Glomerular endothelial cell (primary cell): ENCODE data around the gene PDGFRA. TPM values are rescaled to one million over a fixed set of nuclear protein-coding genes. Genes with fewer than 3 reads are reported as not detected.
"Not testable (repeated sequence)": the region's sequence is repeated elsewhere in the genome, so short reads cannot be mapped to it uniquely, and the experiment has no call there.

Source experiments
- DNase-seq: peaks from one replicate; pipeline ENCODE4 v3.0.0-alpha.2; 2011; ENCODE audit warnings: low read depth, low spot score; ENCODE audit errors: extremely low read depth
- total RNA-seq: library from RNA; depleted of rRNA; stranded (reverse); fragments of >200 nt; gene quantifications from 2 replicates; pipeline ENCODE4 v1.2.3, GENCODE V29; 2015

PDGFRA gene
- total RNA-seq, 1 donor from 2014 or later, result 1.1 TPM

DNA sequence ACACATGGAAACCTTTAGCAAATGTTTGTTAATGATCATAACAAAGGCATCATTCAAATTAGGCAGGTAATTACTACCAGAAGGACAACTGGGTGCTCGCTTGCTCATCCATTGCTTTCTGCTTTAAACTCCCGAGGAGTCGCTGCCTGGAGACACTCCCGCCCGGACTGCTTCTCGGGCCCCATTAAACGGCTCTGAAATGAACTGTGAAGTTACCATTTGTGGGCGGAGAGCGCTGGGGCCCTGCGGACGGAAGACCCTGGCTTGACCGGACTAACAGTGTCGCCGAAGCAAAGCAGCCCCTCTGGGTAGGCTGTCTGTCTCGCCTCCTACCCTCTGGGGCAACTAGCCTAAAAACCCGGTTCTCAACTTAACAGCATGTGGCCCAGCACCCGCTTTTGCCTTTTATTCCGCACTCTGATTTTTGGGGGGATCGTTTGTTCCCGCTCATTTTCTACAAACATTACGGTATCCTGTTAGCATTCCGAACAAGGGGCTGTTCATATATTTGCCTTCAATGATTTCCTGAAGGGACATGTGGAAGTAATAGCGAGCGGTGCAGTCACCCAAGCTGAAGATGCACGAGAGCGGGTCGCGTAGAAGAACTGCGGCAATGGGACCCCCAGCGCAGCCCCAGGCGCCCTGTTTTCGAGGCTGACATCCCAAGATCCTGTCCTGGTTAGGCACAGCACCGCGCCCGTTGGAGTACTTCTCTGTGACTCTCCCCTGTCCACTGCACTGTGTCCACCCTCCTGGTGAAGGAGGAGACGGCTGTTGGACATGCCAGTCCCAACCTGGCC lies 1.6 kb upstream of the PDGFRA start:
- DNase-seq, result no peak

DNA sequence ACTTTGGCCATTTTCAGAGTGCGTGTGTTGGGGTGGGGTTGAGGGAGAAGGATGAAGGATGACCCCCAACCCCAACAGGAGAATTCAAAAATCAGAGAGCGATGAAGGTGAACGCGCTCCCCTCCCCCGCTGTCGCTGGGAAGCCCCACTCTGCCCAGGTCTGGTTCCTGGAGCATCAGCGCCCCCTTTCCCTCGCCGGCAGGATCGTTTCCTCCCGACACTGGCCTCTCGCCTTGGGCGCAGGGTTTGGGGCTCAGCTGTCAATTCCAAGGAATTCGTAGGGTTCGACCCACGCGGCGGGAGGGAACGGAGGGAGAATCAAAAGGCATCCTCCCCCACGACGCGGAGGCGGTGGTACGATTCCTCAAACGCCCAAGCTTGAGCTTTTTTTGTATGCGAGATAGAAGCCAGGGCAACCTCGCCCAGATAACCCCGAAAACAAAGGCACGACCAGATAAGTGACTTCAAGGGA lies 1.0 kb upstream of the PDGFRA start:
- DNase-seq, result no peak

DNA sequence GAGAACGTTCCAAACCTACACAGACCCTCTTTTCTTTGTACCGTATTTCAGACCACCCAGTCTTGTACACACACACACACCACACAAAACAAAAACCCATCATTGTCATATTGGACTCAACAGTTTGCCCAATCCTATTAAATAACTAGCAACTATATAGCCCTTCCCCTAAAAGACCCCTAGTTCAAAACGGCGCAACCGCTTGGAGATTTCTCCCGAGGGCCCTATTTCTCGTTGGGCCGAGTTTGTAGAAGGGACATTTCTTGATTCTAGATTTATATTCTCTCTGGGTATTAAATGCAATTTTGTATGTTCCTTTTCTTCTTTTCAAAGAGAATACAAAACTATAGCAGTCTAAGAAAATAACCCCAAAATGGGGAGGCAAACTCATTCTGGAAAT lies 547 bp upstream of the PDGFRA start:
- DNase-seq, result no peak

DNA sequence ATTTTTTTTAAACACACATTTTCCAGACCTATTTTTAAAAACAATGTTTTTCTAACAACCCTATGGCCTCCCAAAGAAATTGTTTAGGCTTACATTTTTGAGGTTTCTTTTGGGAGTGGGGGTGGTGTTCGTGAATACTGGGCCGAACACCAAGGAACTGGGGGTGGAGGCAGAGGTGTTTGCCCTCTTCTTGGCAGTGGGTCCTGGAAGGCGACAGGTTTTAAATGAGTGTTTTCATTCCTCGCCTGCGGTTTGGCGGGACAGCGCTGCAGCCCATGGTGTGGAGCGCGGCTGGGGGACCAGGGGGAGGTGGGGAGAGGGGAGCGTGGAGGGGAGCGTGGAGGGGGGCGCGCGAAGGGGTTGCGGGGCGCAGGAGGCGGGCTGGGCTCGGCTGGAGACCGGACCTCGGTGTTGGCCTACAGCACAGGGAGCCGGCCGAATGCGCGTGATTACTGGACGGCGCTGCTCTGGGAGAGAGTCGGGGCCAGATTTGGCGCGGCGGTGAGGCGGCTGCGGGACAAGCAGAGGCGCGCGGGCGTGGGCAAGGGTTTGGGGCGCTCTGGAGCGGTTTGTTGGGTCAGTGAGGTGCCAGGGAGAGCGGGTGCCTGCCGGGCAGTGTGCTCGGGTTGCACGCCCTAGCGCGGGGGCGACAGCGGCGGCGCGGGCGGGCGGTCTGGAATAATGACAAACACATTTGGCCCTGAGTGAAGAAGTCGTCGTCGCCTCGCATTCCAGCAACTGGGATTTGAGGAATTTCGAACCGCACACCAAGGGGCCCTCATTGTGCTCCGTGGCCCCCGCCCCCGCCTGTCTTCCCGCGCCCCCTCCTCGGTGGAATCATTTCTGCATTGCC lies 764 bp downstream of the PDGFRA start:
- DNase-seq, result no peak

DNA sequence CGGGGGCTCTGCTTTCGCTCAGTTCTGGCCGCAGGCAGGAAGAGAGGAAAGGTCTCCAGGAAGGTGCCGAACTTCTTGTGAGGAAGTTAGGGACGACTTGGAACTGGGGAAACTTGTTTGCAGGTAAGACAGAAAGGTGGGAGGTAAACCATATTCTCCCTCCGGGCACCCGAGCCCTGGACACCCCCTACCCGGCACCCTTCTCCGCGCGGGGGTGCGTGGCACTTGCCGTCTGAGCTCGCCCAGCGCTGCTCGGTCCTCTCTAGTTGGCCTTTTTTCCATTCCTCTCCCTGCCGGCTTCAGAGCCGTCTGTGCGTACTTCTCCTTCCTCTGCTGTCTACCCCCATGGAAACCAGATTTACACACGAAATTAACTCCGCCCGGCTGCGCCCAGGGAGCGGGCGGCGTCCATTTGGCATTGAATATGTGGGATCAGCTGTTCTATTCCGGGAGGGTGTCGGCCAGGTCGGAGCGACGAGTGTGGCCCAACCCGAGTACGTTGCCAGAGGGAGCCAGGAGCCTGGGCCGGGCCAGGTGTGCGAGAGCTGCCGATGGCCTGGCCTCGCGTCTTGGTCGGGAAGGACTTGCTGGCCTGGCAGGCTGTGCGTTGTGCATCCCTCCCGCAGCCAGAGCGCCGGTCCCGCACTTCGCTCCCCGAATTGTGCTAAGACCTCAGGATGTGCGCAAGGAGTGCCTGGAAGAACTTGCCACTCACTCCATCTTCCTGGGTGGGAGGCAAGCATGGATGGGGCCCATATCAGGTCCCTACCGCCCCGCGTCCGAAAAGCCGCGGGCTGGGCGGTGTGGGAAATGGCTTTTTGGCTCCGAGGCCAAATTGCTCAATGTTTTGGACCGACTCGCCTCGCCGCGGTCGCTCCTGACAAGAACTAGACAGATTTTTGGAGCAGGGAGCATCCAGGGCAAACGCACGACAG lies 1.7 kb downstream of the PDGFRA start:
- DNase-seq, result no peak

DNA sequence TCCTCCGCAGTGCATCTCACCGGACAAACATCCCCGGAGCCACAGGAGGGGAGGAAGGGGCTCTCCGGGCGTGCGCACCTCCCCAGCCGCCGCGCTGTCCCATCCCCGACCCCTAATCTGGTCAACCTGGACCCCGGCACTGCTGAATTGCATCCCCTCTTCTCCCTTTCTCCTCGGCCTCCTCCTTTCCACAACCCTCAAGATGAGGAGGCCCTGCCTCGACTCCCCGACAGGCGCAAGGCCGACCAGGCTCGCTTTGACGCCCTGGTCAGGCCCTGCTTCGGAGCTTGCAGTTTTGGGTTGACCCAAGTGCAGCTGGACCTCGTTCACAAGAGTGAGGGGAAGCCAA lies 2.3 kb downstream of the PDGFRA start:
- no peak for DNase-seq

DNA sequence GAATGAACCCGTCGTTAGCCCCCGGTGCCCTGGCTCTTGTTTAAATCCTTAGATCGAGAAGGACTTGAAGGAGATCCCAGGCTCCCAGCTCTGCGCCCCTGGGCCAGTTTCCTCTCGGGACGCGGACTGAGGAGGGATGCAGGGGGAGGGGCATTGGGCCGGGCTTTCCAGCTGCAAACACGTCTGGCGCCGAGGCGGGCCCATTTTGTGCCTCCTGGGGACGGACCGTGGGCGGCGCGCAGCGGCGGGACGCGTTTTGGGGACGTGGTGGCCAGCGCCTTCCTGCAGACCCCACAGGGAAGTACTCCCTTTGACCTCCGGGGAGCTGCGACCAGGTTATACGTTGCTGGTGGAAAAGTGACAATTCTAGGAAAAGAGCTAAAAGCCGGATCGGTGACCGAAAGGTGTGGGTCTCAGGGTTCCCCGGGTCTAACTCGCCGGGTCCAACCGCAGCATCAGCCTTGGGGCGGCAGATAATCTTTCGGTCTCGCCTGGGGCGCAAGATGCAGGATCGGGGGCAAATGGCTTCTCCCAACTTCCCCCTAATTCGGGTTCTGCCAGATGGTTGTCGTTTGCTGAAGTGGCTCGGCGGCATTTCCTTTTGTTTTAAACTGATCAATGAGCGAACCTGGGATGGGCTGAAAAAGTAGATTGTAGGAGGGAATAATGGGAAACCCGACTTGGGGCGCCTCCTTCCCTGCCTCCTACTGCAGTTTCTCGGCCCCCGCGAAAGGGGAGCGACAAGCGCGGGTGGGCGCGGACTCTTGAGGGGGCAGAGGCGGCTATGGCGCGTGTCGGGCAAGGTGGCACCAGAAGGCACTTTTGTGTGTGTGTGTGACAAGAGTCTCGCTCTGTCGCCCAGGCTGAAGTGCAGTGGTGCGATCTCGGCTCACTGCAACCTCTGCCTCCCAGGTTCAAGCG lies 2.9 kb downstream of the PDGFRA start:
- no peak for DNase-seq

DNA sequence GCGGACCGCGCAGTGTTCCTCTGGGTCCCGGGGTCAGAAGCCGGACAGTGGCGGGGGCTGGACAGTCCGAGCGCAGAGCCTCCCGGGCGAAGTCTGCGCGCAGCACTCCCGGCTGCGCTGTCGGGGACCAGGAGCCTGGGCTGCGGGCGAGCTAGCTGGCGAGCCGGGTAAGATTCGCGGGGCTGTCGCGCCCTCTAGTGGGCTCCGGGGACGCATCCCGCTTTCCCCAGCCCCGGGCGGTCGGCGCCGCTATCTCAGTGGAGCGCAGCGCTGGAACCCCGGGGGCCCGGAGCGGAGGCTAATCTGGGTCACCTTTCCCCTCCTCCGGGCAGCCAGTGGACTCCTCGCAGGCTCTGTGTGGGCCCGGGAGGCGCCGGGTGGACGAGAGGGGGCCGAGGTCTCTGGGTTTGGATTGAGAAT lies 4.2 kb downstream of the PDGFRA start:
- DNase-seq, result peak; percentile 34

DNA sequence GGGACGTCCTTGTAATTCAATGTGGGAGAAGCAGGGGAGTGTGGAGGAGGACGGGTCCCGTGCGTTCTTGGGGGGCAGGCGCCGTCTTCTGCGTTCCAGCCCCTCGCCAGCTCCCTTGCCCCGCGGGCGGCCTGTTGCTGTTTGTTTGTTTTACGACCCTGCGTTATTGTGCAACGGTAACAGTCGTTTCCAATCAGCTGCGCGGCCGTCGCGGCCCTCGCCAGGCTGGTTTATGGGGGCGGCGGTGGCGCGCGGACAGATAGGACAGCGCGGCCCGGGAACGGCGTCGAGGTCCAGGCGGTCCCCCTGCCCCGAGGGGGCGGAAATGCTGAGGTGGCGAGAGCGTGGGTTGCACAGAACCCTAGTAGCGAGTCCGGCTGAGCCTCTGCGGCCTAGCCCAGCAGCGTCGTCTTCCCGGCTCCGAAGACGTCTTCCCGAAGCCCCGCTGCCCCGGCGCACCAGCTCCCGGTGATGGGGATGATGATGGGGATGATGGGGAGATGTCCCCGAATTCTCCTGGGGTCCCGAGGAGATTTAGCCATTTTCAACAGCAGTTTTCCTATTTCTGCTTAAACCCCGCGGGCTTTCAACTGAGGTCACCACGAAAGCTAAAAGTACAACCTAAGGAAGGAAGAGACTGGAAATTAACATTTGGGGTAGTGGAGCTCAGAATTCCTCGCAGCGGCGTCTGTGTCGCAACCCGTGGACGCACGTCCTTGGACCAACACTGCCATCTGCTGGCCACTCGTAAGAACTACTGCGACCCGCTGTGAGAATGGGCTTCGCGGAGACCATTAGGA lies 4.8 kb downstream of the PDGFRA start:
- DNase-seq, result peak; percentile 70

DNA sequence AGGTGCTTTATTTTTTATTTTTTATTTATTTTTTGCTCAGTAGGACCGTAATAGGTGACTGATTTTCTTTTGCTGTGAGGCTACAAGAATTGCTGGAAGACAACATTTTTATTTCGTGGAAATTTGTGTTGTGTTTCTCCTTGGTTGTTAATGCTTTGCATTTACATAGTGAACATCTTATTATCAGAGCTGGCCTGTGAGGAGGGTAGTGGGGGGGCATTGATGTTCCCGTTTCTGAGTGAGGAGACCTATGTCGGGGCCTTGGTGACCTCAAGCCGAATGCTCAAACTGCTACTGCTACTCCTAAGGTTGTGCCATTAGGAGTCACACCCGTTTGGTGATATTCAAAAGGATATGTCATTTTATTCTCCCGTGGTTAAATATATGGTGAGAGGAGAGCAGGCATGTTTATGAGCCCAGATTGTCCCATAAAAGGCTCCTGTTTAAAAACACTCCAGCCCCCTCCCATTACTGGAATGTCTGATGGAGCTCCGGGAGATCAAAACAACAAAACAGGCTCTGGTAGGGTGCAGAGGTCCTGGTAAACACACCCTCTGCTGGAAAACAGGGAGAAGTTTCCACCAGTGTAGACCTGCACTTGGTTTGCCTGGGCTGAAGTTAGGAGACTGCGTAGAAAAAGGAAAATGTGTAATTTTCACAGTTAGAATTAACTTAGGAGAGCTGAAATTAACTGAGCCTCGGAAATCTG lies 5.6 kb downstream of the PDGFRA start:
- DNase-seq, result no peak

DNA sequence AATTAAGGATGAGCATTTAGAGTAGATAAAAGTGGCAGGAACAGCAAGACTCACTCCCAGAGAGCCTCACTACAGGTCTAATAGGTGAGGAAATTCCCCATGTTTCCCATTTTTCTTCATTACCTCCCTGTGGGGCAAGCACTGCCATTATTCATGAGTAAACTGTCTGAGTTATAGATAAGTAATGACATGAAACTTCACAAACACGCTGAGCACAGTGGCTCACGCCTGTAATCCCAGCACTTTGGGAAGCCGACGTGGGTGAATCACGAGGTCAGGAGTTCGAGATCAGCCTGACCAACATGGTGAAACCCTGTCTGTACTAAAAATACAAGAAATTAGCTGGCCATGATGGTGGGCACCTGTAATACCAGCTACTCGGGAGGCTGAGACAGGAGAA lies 7.2 kb downstream of the PDGFRA start:
- not testable (repeated sequence) for DNase-seq

DNA sequence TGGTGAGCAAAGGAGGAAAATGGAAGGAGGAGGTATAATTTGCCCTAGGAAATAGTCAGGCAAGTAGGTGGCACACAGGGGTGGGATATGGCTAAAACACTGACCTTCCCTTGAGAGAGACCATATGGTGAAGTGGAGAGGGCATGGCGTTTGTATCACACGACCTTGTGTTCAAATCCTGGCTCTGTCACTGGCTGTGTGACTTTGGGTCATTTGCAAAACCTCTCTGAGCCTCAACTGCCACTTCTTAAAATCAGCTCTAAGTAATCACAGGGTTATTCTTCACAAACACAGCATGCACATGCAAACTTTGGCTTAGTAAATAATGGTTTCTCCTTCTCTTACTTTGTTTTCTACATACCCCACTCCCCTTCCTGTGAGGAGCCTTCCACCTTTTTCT lies 8.7 kb downstream of the PDGFRA start:
- DNase-seq, result no peak

DNA sequence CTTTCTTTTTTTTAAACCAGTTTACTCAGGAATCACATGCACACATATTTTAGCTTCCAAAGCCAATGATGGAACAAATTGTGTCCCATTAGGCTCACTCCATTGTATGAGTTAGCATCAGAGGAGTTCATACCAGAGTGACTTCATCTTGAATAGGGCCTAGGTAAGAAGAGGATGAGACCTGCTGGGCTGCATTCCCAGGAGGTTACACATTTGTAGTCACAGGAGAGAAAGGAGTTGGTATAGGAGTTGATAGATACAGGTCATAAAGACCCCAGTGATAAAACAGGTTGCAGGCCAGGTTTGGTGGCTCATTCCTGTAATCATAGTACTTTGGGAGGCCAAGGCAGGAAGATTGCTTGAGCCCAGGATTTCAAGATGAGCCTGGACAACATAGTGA lies 9.3 kb downstream of the PDGFRA start:
- DNase-seq, result no peak

DNA sequence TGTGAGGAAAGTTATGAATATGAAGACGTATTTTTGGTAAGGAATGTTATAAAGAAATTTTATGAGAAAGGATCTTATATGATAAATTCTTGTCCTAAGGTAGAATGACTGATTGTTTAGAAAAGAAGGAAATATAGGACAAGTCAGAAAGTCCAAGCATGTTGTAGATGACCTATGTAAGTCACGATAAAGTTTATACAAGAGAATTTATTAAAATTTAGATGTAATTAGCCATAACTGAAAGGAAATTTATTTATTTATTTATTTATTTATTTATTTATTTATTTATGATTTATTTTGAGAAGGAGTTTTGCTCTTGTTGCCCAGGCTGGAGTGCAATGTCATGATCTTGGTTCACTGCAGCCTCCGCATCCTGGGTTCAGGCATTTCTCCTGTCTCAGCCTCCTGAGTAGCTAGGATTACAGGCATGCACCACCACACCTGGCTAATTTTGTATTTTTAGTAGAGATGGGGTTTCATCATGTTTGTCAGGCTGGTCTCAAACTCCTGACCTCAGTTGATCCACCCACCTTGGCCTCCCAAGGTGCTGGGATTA lies 12.3 kb downstream of the PDGFRA start:
- not testable (repeated sequence) for DNase-seq

DNA sequence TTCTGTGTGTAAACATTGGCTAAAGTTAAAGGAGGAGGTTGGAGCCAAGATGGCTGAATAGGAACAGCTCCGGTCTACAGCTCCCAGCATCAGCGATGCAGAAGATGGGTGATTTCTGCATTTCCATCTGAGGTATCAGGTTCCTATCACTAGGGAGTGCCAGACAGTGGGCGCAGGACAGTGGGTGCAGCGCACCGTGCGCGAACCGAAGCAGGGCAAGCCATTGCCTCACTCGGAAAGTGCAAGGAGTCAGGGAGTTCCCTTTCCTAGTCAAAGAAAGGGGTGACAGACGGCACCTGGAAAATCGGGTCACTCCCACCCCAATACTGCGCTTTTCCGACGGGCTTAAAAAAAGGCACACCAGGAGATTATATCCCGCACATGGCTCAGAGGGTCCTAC lies 14.4 kb downstream of the PDGFRA start:
- not testable (repeated sequence) for DNase-seq

DNA sequence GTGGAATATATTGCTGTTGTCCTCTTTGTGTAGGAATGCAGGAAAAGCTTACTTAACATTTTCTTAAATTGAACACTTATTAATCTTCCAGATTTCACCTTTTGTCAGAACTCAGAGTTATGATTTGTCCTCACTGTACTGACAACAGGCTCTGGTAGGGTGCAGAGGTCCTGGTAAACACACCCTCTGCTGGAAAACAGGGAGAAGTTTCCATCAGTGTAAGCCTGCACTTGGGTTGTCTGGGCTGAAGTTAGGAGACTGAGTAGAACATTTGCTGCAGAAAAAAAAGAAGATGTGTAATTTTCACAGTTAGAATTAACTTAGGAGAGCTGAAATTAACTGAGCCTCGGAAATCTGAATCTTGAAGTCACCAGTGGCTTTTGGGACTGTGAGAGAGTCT lies 23.2 kb downstream of the PDGFRA start:
- DNase-seq, result not testable (repeated sequence)

DNA sequence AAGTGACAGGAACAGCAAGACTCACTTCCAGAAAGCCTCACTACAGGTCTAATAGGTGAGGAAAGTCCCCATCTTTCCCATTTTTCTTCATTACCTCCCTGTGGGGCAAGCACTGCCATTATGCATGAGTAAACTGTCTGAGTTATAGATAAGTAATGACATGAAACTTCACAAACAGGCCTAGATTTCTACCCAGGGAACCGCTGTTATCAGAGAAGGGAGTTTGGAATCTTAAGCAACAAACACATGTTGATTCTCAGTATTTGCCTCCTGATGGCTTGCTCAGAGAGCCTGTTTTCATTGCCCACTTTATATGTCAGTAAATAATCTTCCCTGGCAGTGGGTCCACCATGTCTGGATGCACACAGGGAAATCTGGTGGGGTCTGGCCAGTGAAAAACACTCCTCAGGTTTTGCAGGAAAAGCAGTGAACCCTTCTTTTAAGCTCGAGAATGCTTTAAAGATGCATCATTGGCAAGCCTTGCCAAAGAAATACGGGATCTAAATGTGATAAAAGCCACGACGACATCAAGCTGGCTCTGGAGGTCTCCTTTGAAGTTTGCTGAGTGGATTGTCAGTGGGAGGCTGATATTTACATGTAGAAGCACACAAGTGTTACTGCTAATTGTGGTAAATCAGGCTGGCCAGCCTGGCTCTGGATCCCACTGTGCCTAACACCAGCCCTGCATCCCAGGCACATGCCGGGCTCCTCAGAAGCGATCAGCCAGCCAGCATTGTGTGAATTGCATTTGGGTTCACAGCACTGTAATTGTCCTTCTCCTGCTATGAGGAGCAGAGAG lies 25.2 kb downstream of the PDGFRA start:
- DNase-seq, result no peak
